H9 (cell line): ENCODE measurements around the gene MGAT5B. TPM values are rescaled to one million over a fixed set of nuclear protein-coding genes. Genes with fewer than 3 reads are reported as not detected.

Experiments used
- DNase-seq: peaks from one replicate; pipeline ENCODE4 v3.0.0-alpha.2; 2017
- H2AFZ ChIP-seq: one replicate; pipeline ENCODE4 v1.6.1; 2013; ENCODE audit warnings: mild to moderate bottlenecking, low read length, control low read depth, moderate library complexity
- H2AK5ac ChIP-seq: 2 replicates; pipeline ENCODE4 v1.6.1; 2013; ENCODE audit warnings: low read length, control low read depth, mixed read lengths; ENCODE audit not compliant: insufficient read length
- H2BK120ac ChIP-seq: one replicate; pipeline ENCODE4 v1.6.1; 2013; ENCODE audit warnings: low read depth, mild to moderate bottlenecking, low read length, control low read depth, inconsistent platforms; ENCODE audit not compliant: poor library complexity, severe bottlenecking
- H2BK12ac ChIP-seq: 2 replicates; pipeline ENCODE4 v1.6.1; 2013; ENCODE audit warnings: low read length, control low read depth, mixed read lengths, low read depth; ENCODE audit not compliant: insufficient read length
- H2BK15ac ChIP-seq: 2 replicates; pipeline ENCODE4 v1.6.1; 2013; ENCODE audit warnings: low read depth, low read length, control low read depth
- H2BK20ac ChIP-seq: one replicate; pipeline ENCODE4 v1.6.1; 2013; ENCODE audit warnings: low read depth, mild to moderate bottlenecking, low read length, control low read depth, inconsistent platforms; ENCODE audit not compliant: poor library complexity, severe bottlenecking
- H2BK5ac ChIP-seq: 2 replicates; pipeline ENCODE4 v1.6.1; 2013; ENCODE audit warnings: low read length, control low read depth, mixed read lengths; ENCODE audit not compliant: insufficient read length
- H3K14ac ChIP-seq: 2 replicates; pipeline ENCODE4 v1.6.1; 2013; ENCODE audit warnings: low read length, control low read depth; ENCODE audit not compliant: insufficient read depth
- H3K18ac ChIP-seq: 2 replicates; pipeline ENCODE4 v1.6.1; 2013; ENCODE audit warnings: low read depth, mild to moderate bottlenecking, mixed read lengths, low read length, control low read depth; ENCODE audit not compliant: insufficient read length
- H3K23ac ChIP-seq: 2 replicates; pipeline ENCODE4 v1.6.1; 2013; ENCODE audit warnings: low read length, control low read depth, mixed read lengths, low read depth; ENCODE audit not compliant: insufficient read length
- H3K23me2 ChIP-seq: 2 replicates; pipeline ENCODE4 v1.6.1; 2013; ENCODE audit warnings: low read depth, mild to moderate bottlenecking, mixed read lengths, low read length, control low read depth; ENCODE audit not compliant: insufficient read length, poor library complexity, severe bottlenecking
- H3K27ac ChIP-seq: 2 replicates; pipeline ENCODE4 v1.5.1; 2013; ENCODE audit warnings: low read length, control low read depth, mixed read lengths, low read depth; ENCODE audit not compliant: insufficient read length
- H3K27me3 ChIP-seq: 2 replicates; pipeline ENCODE4 v1.6.1; 2013; ENCODE audit warnings: low read length, control low read depth, inconsistent platforms; ENCODE audit not compliant: insufficient read depth
- H3K4ac ChIP-seq: 2 replicates; pipeline ENCODE4 v1.6.1; 2013; ENCODE audit warnings: low read depth, mild to moderate bottlenecking, control low read depth, inconsistent platforms, low read length, moderate library complexity
- H3K4me1 ChIP-seq: 2 replicates; pipeline ENCODE4 v1.6.1; 2013; ENCODE audit warnings: low read length, control low read depth, inconsistent platforms; ENCODE audit not compliant: insufficient read depth
- H3K4me2 ChIP-seq: 2 replicates; pipeline ENCODE4 v1.6.1; 2013; ENCODE audit warnings: low read length, control low read depth, mixed read lengths; ENCODE audit not compliant: insufficient read length, insufficient read depth
- H3K56ac ChIP-seq: 2 replicates; pipeline ENCODE4 v1.6.1; 2013; ENCODE audit warnings: low read depth, mild to moderate bottlenecking, mixed read lengths, low read length, control low read depth; ENCODE audit not compliant: insufficient read length
- H3K79me1 ChIP-seq: 2 replicates; pipeline ENCODE4 v1.6.1; 2013; ENCODE audit warnings: low read depth, mild to moderate bottlenecking, moderate library complexity, low read length, control low read depth, inconsistent platforms; ENCODE audit not compliant: insufficient read depth, poor library complexity, severe bottlenecking
- H3K79me2 ChIP-seq: 2 replicates; pipeline ENCODE4 v1.6.1; 2013; ENCODE audit warnings: low read length, control low read depth, inconsistent platforms; ENCODE audit not compliant: insufficient read depth
- H3K9ac ChIP-seq: 2 replicates; pipeline ENCODE4 v1.6.1; 2013; ENCODE audit warnings: low read length, control low read depth, mixed read lengths; ENCODE audit not compliant: insufficient read length; ENCODE audit errors: extremely low read depth
- H3K9me3 ChIP-seq: one replicate; pipeline ENCODE4 v1.6.1; 2013; ENCODE audit warnings: low read depth, low read length, inconsistent platforms; ENCODE audit not compliant: control insufficient read depth
- H3T11ph ChIP-seq: one replicate; pipeline ENCODE4 v1.6.1; 2013; ENCODE audit warnings: mild to moderate bottlenecking, low read length, control low read depth, inconsistent platforms
- H4K20me1 ChIP-seq: one replicate; pipeline ENCODE4 v1.6.1; 2013; ENCODE audit not compliant: control insufficient read depth, insufficient read length, insufficient read depth
- H4K5ac ChIP-seq: 2 replicates; pipeline ENCODE4 v1.6.1; 2013; ENCODE audit warnings: low read depth, mild to moderate bottlenecking, mixed read lengths, low read length, control low read depth; ENCODE audit not compliant: insufficient read length
- H4K8ac ChIP-seq: replicated peaks from 2 replicates; pipeline ENCODE4 v1.6.1; 2013; ENCODE audit warnings: low read length, control low read depth, mixed read lengths, low read depth; ENCODE audit not compliant: insufficient read length
- H4K91ac ChIP-seq: 2 replicates; pipeline ENCODE4 v1.6.1; 2013; ENCODE audit warnings: low read depth, mild to moderate bottlenecking, moderate library complexity, mixed read lengths, low read length, control low read depth; ENCODE audit not compliant: insufficient read length
- H3K27ac Mint-ChIP-seq, 3 experiments: 2 replicates in 2 of 3; 3 replicates in 1 of 3; pipeline ENCODE4 v1.8.0; 2020 to 2021; ENCODE audit warnings: mixed read lengths in 3 of 3, mild to moderate bottlenecking in 1 of 3, moderate library complexity in 1 of 3
- H3K27me3 Mint-ChIP-seq: 2 replicates; pipeline ENCODE4 v1.8.0; 2021; ENCODE audit warnings: low read depth, mild to moderate bottlenecking, moderate library complexity, mixed read lengths
- H3K36me3 Mint-ChIP-seq, 3 experiments: 2 replicates in 2 of 3; 3 replicates in 1 of 3; pipeline ENCODE4 v1.8.0; 2020 to 2021; ENCODE audit warnings: low read depth in 3 of 3, mixed read lengths in 3 of 3; ENCODE audit not compliant: insufficient read depth in 1 of 3
- H3K4me1 Mint-ChIP-seq, 2 experiments: 2 replicates each; pipeline ENCODE4 v1.8.0; 2020; ENCODE audit warnings: mixed read lengths in 2 of 2
- H3K4me3 Mint-ChIP-seq, 2 experiments: 2 replicates in 1 of 2; 3 replicates in 1 of 2; pipeline ENCODE4 v1.8.0; 2020 to 2021; ENCODE audit warnings: mild to moderate bottlenecking in 2 of 2, mixed read lengths in 2 of 2, moderate library complexity in 1 of 2
- H3K9me3 Mint-ChIP-seq, 2 experiments: 2 replicates in 1 of 2; 3 replicates in 1 of 2; pipeline ENCODE4 v1.8.0; 2020; ENCODE audit warnings: mild to moderate bottlenecking in 2 of 2, mixed read lengths in 2 of 2, moderate library complexity in 1 of 2
- WGBS: extraction: QIAGEN DNeasy Blood & Tissue Kit; methylation state at CpG from one replicate; pipeline ENCODE4 v1.1.7; 2013; ENCODE audit warnings: missing lambda C conversion rate, low lambda C conversion rate, mixed read lengths; ENCODE audit not compliant: insufficient read length; ENCODE audit errors: extremely low coverage; 5-methylcytosine and 5-hydroxymethylcytosine counted together
- total RNA-seq: library from RNA; stranded (reverse); gene quantifications from 2 replicates; pipeline ENCODE4 v1.2.1, GENCODE V29; 2021
- TF ChIP-seq, protein P1 (sequence below): fragments of 200-600 bp; sonication (generic); conservative IDR thresholded peaks from 3 replicates; pipeline ENCODE4 v1.8.0; 2021; ENCODE audit warnings: antibody characterized with exemption, mild to moderate bottlenecking

Gene MGAT5B
- total RNA-seq, 1 experiment from 2014 or later, result 4.9 TPM

DNA sequence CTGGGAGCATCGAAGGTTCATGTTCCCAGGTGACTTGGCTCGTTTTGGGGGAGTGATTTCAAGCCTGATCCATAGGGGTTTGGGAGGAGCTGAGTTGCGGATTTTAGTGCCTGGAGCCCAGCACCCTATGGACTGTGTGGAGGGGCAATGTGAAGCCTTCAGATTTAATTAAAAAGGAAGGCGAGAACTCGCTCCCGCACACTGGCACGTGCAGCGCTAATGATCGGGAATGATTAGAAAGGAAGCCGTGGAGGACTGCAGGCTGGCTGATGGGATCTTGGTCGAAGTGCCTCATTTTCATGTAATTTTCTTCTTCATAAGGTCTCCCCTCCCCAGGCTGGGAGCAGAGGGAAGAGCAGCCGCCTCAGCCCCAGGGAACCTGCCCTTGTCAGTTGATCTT lies 12.8 kb downstream of the MGAT5B start:
- Mint-ChIP-seq H3K4me1 (peaks cover 21 to 35% of the 10 kb centered on the region in 2 experiments), H3K4me3 (0 out of 5 replicates have a peak overlapping the region, but pooled peaks of 1 of the 2 experiments have one; percentile 17), H3K27ac (no peak overlapping the region; a peak in 2 of 7 replicates), H3K27me3 (peaks cover 2% of the 10 kb centered on the region; the same call in 1 of the 2 replicates), H3K36me3 (peaks cover 0 to under 1% (median 0%) of the 10 kb centered on the region in 3 experiments; a peak in 1 of 7 replicates), H3K9me3 (no peaks in the 10 kb centered on the region)
- Histone ChIP-seq H3T11ph (no peak overlapping the region), H3K4me1 (peaks cover 7% of the 10 kb centered on the region; the same call in 1 of the 2 replicates), H2BK120ac (no peak overlapping the region), H3K79me2 (no peaks in the 10 kb centered on the region), H4K8ac (no peak overlapping the region), H2AFZ (no peak overlapping the region), H2BK15ac (no peak overlapping the region), H2BK12ac (no peak overlapping the region), H3K9me3 (no peaks in the 10 kb centered on the region), H4K5ac (no peak overlapping the region), H3K23me2 (no peaks in the 10 kb centered on the region), H2AK5ac (no peak overlapping the region), H3K79me1 (no peaks in the 10 kb centered on the region), H3K56ac (no peak overlapping the region), H3K27ac (no peak overlapping the region), H3K23ac (no peak overlapping the region), H3K4me2 (no peak overlapping the region), H2BK5ac (no peak overlapping the region), H3K4ac (no peak overlapping the region), H2BK20ac (no peak overlapping the region), H3K18ac (no peak overlapping the region), H4K91ac (no peak overlapping the region), H3K14ac (no peak overlapping the region), H3K27me3 (no peaks in the 10 kb centered on the region), H3K9ac (no peak overlapping the region), H4K20me1 (no peaks in the 10 kb centered on the region)
- DNase-seq, result no peak
- no CpG with 5 or more reads among the region's 12 CpGs for WGBS
- TF ChIP-seq, protein P1, sequence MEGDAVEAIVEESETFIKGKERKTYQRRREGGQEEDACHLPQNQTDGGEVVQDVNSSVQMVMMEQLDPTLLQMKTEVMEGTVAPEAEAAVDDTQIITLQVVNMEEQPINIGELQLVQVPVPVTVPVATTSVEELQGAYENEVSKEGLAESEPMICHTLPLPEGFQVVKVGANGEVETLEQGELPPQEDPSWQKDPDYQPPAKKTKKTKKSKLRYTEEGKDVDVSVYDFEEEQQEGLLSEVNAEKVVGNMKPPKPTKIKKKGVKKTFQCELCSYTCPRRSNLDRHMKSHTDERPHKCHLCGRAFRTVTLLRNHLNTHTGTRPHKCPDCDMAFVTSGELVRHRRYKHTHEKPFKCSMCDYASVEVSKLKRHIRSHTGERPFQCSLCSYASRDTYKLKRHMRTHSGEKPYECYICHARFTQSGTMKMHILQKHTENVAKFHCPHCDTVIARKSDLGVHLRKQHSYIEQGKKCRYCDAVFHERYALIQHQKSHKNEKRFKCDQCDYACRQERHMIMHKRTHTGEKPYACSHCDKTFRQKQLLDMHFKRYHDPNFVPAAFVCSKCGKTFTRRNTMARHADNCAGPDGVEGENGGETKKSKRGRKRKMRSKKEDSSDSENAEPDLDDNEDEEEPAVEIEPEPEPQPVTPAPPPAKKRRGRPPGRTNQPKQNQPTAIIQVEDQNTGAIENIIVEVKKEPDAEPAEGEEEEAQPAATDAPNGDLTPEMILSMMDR, result no peak
